HEK293 (cell line): ENCODE results near the gene CREB3L1.

ENCODE experiments used
- ZNF561 ChIP-seq: fragments of 450-650 bp; IDR thresholded peaks from 2 replicates; pipeline ENCODE4 v1.5.1; 2018; ENCODE audit warnings: missing biosample characterization, missing genetic modification characterization, borderline replicate concordance
- ZNF791 ChIP-seq: fragments of 450-650 bp; formaldehyde crosslinking; IDR thresholded peaks from 2 replicates; pipeline ENCODE4 v1.5.1; 2016; ENCODE audit warnings: missing biosample characterization, missing genetic modification characterization

DNA sequence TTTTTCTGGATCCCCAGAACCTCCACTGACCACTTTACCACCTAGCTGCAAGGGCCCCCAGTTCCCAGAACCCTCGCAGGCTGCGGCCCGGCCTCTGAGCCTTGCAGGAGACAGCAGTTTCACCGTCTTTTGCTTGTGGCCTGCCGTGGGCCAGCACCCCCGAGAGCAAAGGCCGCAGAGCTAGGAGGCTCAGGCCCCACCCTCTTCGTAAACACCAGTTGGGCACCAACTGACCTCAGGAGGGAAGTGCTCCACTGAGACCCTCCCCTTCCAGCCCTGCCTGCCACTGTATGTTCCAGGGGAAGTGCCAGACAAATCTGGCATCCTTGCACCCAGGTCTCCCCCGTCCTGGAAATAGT, 23.4 kb upstream of the CREB3L1 start:
- TF ChIP-seq ZNF791 (no peak), ZNF561 (no peak)
